Esophagus squamous epithelium (tissue), 5 donors: ENCODE results near the gene TBC1D1. TPM values are rescaled to one million over a fixed set of nuclear protein-coding genes. Genes with fewer than 3 reads are reported as not detected.

Source experiments
- DNase-seq: peaks from one replicate; lab custom pipeline; 2025; lab: John Stamatoyannopoulos, UW
- H3K27ac ChIP-seq, 4 donors: fragments of 200-600 bp; sonication (generic); one replicate each; pipeline ENCODE4 v1.5.1; 2016 to 2019; ENCODE audit warnings: mild to moderate bottlenecking in 1 of 4
- H3K27me3 ChIP-seq, 4 donors: fragments of 200-600 bp; sonication (generic); 1 replicate in 3 of 4; 2 replicates in 1 of 4; pipeline versions ENCODE4 v1.5.1 to v1.6.0; 2017 to 2021; ENCODE audit warnings: antibody characterized with exemption in 1 of 4
- H3K36me3 ChIP-seq, 3 donors: fragments of 200-600 bp; sonication (generic); one replicate each; pipeline ENCODE4 v1.5.1; 2016 to 2019
- H3K4me1 ChIP-seq, 3 donors: fragments of 200-600 bp; sonication (generic); one replicate each; pipeline ENCODE4 v1.5.1; 2017 to 2019
- H3K4me3 ChIP-seq, 4 donors: fragments of 200-600 bp; sonication (generic); 1 replicate in 3 of 4; 2 replicates in 1 of 4; pipeline ENCODE4 v1.5.1; 2016 to 2019; ENCODE audit warnings: mild to moderate bottlenecking in 2 of 4, moderate library complexity in 1 of 4
- H3K9me3 ChIP-seq, 3 donors: fragments of 200-600 bp; sonication (generic); one replicate each; pipeline ENCODE4 v1.5.1; 2016 to 2019
- POLR2A ChIP-seq, 4 donors: fragments of 450-650 bp; IDR thresholded peaks; one replicate each; pipeline ENCODE4 v1.6.1; 2017; ENCODE audit warnings: antibody characterized with exemption in 4 of 4, mild to moderate bottlenecking in 4 of 4, moderate library complexity in 3 of 4
- WGBS, 2 donors: methylation state at CpG; one replicate each; pipeline ENCODE4 v1.1.5; 2018; 5-methylcytosine and 5-hydroxymethylcytosine counted together
- intact Hi-C: fragments of 100-400 bp; cut with DNase I; formaldehyde crosslinking; loops from one replicate; pipeline ENCODE4 v1.15.0; 2022
- total RNA-seq, 4 donors: library from RNA; depleted of rRNA; stranded (reverse); fragments of >200 nt; gene quantifications; one replicate each; pipeline ENCODE4 v1.1.0, GENCODE V29; 2016
- TF ChIP-seq, protein P1 (sequence below), 6 experiments: fragments of 450-650 bp in 4 of 6; fragments of 200-600 bp in 2 of 6; sonication (generic) in 2 of 6; IDR thresholded peaks; one replicate each; pipeline ENCODE4 v1.5.1; 2016 to 2019; ENCODE audit warnings: antibody characterized with exemption in 6 of 6, mild to moderate bottlenecking in 4 of 6, moderate library complexity in 4 of 6
- donor health status: DM: yes; HTN: yes; CAD: no.

Gene TBC1D1
- total RNA-seq, 4 donors from 2014 or later, result 6.9 to 44.6 (median 25.6) TPM

DNA sequence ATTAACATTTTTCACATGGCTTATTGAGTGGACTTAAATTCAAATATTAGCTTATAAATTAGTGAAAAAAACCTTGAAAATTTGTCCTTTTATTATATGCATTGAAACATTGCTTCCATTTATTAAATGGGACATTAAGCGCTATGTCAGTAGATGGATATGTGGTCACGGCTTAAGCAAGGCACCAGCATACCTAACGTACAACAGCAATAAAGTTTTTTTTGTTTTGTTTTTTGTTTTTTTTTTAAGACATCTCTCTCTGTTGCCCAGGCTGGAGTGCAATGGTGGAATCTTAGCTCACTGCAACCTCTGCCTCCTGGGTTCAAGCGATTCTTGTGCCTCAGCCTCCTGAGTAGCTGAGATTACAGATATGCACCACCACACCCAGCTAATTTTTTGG, 32.8 kb upstream of the TBC1D1 start:
- Histone ChIP-seq H3K27me3 (no peaks in the 10 kb centered on the region), H3K9me3 (no peaks in the 10 kb centered on the region), H3K4me1 (no peaks in the 10 kb centered on the region), H3K36me3 (peaks cover 0 to 96% (median 2%) of the 10 kb centered on the region in 3 donors), H3K4me3 (no peak overlapping the region), H3K27ac (no peak overlapping the region)
- TF ChIP-seq, protein P1, sequence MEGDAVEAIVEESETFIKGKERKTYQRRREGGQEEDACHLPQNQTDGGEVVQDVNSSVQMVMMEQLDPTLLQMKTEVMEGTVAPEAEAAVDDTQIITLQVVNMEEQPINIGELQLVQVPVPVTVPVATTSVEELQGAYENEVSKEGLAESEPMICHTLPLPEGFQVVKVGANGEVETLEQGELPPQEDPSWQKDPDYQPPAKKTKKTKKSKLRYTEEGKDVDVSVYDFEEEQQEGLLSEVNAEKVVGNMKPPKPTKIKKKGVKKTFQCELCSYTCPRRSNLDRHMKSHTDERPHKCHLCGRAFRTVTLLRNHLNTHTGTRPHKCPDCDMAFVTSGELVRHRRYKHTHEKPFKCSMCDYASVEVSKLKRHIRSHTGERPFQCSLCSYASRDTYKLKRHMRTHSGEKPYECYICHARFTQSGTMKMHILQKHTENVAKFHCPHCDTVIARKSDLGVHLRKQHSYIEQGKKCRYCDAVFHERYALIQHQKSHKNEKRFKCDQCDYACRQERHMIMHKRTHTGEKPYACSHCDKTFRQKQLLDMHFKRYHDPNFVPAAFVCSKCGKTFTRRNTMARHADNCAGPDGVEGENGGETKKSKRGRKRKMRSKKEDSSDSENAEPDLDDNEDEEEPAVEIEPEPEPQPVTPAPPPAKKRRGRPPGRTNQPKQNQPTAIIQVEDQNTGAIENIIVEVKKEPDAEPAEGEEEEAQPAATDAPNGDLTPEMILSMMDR (IDR thresholded peaks at IDR 0.05), result no peak
- no peak for TF ChIP-seq POLR2A (IDR thresholded peaks at IDR 0.05)
- no peak for DNase-seq
- intact Hi-C loops, result no loop called here
- 83 to 94% methylated on average over 4 of the region's 4 CpGs for WGBS, 2 donors

DNA sequence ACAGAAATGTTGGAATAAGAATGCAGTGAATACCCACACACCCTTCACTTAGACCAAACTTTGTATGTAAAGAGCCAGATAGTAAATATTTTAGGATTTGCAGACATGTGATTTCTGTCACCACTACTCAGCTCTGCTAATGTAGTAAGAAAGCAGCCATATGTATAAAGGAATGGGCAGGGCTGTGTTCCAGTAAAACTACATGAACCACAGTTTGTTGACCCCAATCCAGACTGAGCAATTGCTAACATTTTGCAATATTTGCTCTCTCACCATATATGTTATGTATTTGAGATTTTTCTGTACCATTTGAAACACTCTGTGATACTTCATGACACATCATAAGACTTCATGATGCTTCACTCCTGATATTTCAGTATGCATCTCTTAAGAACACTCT, 32.0 kb upstream of the TBC1D1 start:
- H3K27ac ChIP-seq, result no peak overlapping the region
- H3K36me3 ChIP-seq, result peaks cover 0 to 99% (median 2%) of the 10 kb centered on the region in 3 donors
- no peaks in the 10 kb centered on the region for H3K9me3 ChIP-seq
- TF ChIP-seq POLR2A (IDR thresholded peaks at IDR 0.05), result no peak
- TF ChIP-seq, protein P1 (IDR thresholded peaks at IDR 0.05), result no peak
- no peaks in the 10 kb centered on the region for H3K4me1 ChIP-seq
- DNase-seq, result no peak
- intact Hi-C loops, result no loop called here
- no peak overlapping the region for H3K4me3 ChIP-seq
- H3K27me3 ChIP-seq, result no peaks in the 10 kb centered on the region

DNA sequence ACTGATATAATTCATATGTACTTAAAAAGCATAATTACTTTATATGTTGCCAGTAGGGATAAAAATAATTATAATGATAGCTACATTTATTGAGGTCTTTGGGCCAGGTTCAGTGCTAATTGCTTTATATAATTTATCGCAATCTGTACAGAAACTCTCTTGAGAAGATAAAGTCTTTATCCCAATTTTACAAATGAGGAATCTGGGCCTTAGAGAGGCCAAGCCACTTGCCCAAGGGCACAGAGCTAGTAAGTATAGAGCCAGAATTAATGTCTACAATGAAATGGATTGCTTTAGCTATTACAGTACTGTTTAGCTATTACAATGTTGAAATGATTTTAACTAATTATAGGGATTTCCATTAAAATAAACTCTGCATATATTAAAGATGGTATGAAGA, 30.6 kb upstream of the TBC1D1 start:
- H3K36me3 ChIP-seq, result peaks cover 0 to 100% (median 2%) of the 10 kb centered on the region in 3 donors
- no peaks in the 10 kb centered on the region for H3K9me3 ChIP-seq
- no peak overlapping the region for H3K4me3 ChIP-seq
- no peaks in the 10 kb centered on the region for H3K27me3 ChIP-seq
- 92 to 93% methylated on average over 1 of the region's 1 CpG for WGBS, 2 donors
- H3K4me1 ChIP-seq, result no peaks in the 10 kb centered on the region
- no peak for DNase-seq
- no peak overlapping the region for H3K27ac ChIP-seq
- no peak for TF ChIP-seq POLR2A (IDR thresholded peaks at IDR 0.05)
- TF ChIP-seq, protein P1 (IDR thresholded peaks at IDR 0.05), result no peak
- intact Hi-C loops, result no loop called here

DNA sequence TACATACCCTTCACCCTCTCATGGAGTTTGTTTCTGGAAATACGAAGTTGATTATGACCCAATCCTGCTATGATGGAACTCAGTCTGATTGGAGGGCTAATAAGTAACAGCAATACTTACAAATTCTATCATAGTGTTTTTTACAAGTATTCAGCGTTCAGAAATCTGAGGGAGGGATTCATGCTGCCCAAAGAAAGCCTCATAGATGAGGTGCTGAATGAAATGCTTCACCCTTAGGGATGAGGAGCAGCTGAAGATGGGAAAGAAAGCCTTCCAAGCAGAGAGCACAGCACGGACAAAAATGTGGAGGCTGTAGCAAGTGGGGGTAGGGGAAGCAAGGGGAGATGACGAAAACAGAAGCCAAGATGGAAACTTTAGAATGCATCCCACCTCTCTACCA, 27.9 kb upstream of the TBC1D1 start:
- intact Hi-C loops, result no loop called here
- Histone ChIP-seq H3K4me3 (no peak overlapping the region), H3K9me3 (no peaks in the 10 kb centered on the region), H3K27me3 (no peaks in the 10 kb centered on the region), H3K27ac (no peak overlapping the region), H3K36me3 (peaks cover 0 to 98% (median 0%) of the 10 kb centered on the region in 3 donors), H3K4me1 (no peaks in the 10 kb centered on the region)
- DNase-seq, result no peak
- 86 to 100% methylated on average over 4 of the region's 4 CpGs for WGBS, 2 donors
- TF ChIP-seq, protein P1 (IDR thresholded peaks at IDR 0.05), result no peak
- TF ChIP-seq POLR2A (IDR thresholded peaks at IDR 0.05), result no peak

DNA sequence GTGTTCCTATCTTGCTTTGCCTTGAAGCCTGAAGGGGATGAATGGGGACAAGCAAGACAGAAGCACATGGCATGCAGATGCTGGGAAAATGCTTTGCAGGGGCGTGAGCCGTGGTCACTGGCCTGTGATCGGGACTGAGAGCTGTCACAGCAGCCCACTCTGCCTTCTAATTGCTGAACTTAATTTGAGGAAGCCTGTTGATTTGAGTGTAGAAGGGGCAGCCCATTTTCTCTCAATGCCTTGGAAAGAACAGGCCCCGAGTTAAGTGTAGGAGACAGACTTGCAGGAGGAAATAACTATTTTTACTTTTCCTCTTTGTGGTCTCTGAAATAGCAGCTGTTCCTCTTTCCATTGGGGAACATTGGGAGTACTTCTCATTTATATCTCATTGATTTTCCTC, 26.1 kb upstream of the TBC1D1 start:
- H3K27me3 ChIP-seq, result no peaks in the 10 kb centered on the region
- no peaks in the 10 kb centered on the region for H3K4me1 ChIP-seq
- H3K27ac ChIP-seq, result peak overlapping the region in 1 of 4 donors; percentile 16
- H3K4me3 ChIP-seq, result no peak overlapping the region
- H3K9me3 ChIP-seq, result no peaks in the 10 kb centered on the region
- peaks cover 0 to 97% (median 0%) of the 10 kb centered on the region in 3 donors for H3K36me3 ChIP-seq
- WGBS, 2 donors, result 68 to 69% methylated on average over 4 of the region's 4 CpGs
- DNase-seq, result no peak
- TF ChIP-seq POLR2A (IDR thresholded peaks at IDR 0.05), result no peak
- TF ChIP-seq, protein P1 (IDR thresholded peaks at IDR 0.05), result no peak
- intact Hi-C loops, result no loop called here
